GM03348 (cell line): ENCODE results near the gene LEPROT.

Source experiments
- DNase-seq: peaks from one replicate; pipeline ENCODE4 v3.0.0; 2012; ENCODE audit warnings: low spot score

The LEPROT gene

DNA sequence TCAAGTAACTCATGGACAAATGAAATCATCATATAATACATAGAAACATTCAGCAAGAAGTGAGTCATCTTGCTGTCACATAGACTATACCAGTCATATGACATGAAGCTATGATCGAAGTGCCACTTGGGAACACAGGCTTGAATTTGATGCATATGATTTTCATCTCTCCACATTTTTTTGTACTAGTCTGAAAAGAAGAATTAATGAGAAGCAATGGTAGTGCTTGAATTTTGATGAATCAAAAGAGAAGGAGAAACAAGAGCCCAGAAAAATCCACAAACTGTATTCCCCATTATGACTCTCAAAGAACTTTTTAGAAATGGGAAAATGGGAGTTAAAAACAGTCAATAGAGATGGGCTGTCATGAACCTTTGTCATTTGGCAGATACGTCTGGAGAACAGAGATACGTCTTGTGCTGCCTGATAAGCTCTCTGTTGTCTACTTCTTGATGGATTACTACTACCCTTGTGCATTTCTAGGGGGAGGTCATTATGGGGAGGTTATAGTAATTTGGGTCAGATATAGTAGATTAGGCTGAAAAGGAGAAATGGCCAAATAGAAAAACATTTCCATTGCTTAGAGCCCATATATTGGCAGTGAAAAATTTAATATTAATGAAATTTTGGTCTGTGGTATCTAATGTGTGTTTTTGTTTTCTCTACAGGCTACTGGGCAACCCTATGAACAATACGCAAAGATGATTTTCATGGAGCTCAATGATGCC, 8.0 kb upstream of the LEPROT start:
- no peak for DNase-seq

DNA sequence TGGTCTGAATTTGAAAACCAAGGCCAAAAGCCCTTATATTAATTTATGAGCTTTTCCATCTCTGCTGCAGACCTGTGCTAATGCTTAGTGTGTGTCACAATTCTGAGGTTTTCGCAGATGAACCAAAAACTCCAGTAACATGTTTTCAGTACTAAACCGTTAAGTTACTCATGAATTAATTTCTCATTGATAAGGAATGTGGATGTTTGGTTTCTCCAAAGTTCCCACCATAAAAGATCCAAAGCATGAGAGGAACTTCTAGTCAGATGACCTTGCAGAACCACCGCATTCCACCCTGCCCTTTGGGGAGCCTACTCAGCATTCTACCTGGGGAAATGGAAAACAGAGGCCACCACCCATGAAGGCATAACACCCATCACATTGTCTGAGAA, 7.5 kb upstream of the LEPROT start:
- DNase-seq = no peak

DNA sequence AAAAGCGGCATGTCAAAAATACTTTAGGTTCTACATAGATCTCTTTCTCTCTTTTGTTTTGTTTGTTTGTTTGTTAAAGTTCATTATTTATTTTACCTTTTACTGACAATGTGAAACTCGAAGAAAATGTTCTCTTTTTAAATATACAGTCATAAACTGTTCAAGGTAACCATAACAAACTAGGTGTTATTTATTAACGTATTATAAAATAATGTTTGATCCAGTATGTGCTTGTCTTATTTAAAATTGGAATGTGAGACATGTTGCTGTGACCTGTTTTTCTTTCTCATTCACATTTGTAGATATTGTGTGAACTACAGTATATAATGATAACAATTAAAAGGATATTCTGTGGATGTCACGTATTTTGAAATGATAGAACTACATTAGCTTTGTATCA, 5.9 kb upstream of the LEPROT start:
- no peak for DNase-seq

DNA sequence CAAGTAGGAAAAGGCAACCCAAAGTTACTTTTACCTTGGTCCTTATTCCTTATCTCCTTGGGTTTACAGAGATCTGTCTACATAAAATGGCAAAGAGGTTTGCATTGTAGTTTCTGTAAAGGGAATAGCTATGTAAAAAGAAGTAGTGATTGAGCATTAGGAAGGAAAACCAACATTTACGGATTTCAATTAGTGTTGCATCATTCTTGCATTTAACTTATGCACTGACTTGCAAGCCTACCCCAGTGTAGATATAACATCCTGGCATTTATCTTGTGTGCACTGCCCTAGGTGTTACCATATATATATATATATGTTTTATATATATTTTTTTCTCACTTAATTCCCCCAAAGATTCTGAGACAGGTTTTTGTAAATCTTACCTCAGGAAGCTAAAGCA, 3.7 kb upstream of the LEPROT start:
- DNase-seq = no peak

DNA sequence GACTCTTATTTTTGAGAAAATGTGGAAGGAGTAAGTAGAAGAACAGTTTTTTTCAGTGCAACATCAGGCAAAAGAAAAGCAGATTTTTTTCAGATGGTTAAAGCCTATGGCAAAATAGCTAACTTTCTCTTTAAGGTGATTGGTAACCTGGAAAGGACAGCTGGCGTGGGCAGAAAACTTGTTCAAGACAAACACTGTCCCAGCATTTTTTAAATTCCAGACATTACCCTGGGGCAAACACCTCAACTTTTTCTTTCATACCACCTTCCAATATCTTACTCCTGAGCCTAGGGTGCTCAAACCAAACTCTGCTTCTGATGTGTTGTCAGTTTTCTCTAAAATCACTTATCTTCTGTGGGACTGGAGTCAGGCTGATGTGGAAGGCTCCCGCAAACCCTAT, 2.7 kb upstream of the LEPROT start:
- DNase-seq = no peak

DNA sequence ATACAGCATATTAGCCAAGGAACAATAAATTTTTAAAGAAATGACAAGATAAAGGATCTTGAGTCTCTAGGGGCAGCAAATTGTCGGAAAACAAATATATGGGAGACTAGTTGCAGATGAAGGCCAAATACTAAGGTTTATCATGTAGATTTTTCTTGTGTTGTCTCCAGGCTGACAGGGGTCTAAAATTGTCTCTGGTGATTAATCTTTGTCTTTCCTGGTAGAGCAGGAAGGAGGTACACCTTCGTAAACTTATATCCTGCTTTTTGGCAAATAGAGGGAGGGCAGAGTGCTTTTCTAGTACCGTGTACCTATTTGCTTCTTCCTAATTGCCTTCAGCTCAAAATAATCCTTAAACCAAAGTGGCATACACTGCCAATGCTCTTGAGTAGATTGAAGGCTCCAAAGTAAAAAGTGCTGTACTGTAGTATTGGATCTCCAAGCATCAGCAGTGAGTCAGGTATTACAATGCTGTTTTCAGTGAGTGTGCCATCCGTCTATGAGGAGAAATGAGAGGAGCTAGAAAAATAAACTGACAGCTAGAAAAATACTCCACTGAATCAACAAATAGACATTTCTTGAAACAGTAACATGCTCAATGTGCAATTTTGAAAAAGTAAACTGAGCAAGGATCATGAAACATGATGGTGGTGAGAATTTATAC, 1.8 kb upstream of the LEPROT start:
- DNase-seq = no peak

DNA sequence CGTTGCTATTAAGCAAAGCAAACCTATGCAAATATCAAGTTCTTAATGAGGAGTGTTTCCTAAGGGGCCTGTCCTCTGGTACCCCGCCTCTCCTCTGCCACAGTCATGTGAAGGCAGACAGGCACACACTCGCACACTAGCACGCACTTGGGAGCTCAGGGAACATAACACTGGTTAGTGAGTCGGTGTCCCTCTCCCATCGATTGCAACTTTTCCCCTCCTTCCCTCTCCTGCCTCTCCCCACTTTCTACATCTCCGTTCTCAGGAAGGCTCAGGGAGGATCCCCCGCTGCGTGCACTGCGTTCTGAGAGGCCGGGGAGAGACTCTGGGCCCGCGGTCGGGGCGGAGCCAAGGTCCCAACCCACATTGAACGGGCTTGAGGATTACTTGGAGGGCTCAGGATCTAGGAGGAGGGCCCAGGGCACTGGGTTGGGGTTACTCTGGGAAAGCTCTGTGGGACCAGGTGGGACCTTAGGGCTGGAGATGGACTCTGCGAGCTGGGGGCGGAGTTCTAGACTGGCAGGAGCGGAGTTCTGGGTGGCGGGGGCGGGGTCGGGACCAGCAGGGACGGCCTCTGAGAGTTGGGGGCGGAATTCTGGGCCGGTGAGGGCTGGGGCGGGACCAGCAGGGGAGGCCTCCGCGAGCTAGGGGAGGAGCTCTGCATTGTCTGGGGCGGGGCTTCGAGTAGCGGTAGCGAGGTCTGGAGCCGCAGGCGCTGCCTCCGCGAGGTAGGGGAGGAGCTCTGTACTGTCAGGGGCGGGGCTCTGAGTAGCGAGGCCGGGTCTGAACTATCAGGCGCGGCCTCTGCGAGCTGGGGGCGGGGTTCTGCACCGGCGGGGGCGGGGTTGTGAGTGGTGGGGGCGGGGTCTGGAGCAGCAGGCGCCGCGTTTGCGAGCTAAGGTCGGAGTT, 533 bp upstream of the LEPROT start:
- DNase-seq = peak; percentile 98

DNA sequence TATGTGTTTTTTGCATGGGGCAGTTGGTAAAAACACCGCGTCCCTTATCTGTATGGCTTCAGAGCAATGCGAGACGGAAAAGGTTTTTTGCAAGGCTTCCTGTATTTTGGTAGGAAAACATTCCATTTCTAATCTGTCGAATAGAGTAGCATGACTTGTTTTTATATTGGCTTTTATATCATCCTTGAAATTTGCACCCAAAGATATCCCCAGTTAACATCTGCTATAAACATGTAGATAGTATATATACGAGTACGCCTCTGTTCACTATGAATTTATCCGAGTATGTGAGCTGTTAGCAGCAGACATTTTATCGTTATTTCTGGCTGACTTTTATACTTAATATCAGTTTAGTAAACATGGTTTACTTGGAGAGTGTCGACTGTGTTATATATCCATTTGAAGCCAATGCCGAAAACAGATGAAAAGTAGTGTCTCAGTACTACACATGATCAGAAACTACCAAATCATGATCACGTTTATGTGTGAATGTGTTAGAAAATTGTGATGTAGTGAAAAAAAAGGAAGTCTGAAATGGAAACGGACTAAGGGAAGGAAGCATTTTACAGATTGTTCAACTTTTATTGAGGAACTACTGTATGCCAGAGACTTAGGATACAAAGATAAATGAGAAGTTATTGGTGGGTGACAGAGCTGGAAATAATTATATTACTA, 1.0 kb downstream of the LEPROT start:
- no peak for DNase-seq

DNA sequence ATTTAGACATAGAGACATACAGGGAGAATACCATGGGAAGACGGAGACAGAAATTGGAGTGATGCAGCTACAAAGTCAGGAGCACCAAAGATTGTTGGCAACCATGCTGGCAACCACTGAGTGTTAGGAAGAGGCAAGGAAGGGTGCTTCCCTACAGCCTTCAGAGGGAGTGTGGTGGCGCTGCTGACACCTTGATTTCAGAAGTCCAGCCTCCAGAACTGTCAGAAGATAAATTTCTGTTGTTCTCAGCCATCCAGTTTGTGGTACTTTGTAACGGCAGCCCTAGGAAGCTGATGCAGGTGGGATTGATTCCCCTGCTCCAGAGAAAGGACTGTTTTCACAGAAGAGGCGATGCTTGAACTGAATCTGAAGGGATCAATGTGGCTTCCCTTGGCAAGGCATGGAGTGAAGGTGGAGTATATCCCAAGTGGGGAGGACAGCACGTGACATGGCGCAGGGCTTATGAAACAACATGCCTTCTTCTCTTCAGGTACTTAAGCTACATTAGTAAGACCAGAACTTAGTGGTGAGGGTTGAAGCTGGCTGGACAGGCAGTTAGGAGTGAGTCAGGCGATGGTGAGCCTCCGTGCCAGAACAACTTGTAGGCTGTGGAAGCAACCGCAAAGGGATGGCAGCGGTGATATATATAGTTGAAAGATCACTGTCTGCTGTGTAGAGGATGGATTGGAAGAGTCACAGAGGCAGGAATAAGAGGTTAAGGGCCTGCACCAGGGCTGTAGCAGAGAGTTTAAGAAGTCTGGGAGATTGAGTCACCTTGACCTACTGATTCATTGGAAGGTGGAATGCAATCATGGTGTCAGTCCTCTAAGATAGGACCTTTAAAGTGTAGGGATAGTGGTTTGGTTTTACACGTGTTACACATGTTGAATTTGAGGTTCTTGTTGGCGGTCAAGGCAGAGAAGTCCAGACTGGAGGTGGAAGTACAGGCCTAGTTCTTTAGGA, 2.1 kb downstream of the LEPROT start:
- DNase-seq = no peak

DNA sequence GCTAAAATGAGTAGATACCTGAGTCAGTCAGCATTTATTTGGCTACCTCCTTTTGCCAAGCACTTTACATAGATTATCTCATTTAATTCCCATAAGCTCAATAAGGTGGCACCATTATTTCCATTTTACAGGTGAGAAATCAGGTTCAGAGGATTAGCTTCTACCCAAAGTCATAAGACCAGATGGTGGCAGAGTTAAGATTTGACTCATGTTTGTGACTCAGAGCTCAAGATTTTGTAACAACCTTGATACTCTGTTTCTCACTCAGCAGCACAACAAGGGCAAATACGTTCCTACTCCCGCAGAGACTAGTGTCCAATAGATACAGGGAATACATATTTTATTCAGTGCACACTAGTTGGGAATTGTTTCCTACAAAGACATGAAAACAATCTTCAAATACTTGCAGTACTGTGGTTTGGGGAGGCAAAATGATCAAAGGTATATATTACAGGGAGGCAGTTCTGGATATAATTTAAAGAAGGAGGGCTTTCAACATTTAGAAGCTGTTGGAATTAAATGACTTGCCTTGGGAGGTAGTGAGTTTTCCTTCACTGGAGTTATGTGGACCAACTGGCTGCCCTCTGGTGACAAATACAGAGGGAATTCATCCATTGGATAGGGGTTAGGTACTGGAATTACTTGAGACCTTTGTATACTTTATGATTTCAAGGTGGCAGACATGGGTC, 3.6 kb downstream of the LEPROT start:
- DNase-seq = peak; percentile 62

DNA sequence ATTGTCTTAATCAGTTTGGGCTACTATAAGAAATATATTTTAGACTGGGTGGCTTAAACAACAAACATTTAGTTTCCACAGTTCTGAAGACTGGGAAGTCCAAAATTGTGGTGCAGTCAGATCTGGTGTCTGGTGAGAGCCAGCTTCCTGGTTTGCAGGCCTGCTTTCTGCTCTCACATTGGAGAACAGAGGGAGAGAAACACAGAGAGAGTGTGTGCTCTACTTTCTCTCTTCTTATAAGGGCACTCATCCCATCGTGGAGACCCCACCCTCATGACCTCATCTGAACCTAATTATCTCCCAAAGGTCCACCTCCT, 4.1 kb downstream of the LEPROT start:
- DNase-seq = no peak

DNA sequence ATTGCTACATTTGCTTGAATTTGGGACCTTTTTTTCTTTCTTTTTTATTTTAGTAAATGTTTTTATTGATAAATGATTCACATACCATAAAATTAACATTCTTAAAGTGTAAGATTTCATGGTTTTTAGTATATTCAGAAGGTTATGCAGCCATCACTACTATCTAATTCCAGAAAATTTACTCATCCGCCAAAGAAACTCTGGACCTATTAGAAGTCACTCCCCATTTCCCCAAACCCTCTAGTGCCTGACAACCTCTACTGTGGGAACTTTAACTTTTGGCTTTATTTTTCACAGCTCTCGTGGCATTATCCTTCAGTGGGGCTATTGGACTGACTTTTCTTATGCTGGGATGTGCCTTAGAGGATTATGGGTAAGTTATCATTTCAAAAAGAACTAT, 4.5 kb downstream of the LEPROT start:
- DNase-seq = no peak

DNA sequence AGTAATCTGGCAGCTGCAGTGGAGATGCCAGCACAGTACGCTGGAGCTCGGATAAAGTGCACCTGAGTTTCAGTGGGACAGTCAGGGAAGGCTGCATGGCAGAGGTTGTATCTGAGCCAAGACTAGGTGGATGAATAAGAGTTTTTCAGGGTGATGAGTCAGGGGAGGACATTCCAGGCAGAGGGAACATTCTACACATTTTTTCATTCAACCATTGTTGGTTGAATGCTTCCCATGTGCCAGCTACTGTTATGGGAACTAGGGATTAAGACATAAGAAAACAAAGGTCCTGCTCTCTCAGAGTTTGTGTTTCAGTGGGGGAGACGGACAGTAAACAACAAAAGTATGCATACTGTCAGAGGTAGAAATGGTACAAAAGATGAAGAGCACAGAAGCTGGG, 5.2 kb downstream of the LEPROT start:
- DNase-seq = peak; percentile 74

DNA sequence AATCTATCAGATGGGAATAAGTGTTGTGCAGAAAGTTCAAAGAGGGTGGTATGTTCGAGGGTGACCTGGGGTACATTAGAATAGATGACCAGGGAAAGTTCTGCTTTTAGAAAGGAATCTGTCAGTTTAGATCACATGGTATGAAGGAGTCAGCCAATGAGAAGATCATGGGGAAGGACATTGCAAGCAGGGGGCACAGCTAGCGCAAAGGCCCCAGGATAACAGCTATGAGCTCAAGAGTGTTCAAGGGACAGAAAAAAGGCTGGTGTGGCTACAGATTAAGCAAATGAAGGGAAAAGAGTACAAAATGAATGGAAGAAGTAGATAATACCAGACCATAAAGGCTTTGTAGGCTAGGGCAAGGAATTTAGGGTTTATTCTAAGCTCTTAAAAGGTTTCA, 8.6 kb downstream of the LEPROT start:
- no peak for DNase-seq

DNA sequence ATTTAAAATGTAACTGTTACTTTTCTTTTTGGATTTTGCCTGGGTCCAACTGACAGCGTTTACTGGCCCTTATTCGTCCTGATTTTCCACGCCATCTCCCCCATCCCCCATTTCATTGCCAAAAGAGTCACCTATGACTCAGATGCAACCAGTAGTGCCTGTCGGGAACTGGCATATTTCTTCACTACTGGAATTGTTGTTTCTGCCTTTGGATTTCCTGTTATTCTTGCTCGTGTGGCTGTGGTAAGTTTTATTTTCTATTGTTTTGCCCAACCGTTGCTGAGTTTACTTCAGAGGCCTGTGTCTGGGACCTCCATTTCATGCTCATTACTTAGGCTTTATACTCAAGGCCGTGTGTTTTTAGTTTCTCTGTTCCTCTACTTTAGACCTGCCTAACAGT, 9.3 kb downstream of the LEPROT start:
- DNase-seq = peak; percentile 57

DNA sequence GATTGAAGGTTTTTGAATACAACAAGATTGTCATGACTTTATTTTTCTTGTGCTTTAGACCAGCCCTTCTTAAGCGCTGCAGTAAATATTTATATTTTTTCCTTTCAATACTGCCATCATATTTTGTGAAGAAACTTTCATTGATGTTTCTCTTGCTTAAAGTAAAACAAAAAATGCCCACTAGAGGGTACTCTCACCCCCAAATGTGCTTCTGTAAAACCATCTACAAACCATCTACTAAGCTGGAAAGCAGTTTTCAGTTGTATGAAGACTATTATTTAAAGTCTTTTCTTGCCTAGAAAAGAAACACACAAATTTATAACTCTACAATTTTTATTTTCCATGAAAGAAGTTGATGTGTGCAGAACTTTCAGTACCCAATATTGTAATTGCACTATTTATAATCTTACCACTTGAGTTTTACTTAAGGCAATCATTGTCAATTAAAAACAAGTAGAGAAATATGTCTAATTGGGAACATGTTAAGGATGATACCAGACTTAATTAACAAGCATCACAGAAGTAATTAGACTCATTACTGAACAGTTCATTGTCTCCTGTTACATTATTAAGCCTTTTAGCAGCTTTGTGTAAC, 10.7 kb downstream of the LEPROT start:
- peak; percentile 41 for DNase-seq

DNA sequence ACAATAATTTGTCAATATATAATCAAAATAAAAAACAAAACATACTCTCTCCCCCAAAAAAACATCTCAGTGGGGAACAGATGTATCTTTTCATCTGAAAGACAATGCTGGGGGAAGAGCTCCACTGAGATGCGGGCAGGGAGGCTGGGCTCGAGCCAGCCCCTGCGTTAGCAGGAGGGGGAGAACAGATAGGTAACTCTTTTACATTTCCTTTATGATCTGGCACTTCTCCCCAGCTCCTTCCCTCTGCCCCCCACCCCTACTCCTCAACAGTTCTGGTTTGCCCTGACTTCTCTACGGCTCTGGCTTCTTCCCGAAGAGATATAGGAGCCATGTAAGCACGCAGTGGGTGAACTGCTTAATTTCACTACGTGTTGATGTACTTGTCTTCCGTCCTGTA, 12.4 kb downstream of the LEPROT start:
- no peak for DNase-seq

DNA sequence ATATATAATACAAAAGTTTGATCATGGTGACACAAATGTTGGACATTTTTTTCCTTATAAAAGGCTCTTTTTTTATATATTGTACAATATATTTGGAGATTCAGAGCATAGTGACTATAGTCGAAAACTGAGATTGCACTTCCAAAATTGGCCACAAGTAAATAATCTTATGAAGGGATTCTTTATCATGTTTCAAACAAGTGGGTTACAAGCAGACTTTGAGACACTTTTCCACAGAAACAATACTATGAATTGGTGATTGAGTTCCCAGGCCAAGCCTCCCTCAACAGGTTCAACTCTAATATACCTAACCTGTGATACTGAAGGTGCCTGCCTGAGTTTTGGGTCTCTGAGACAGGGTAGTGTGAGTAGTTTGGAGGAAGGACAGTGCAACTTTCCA, 13.8 kb downstream of the LEPROT start:
- DNase-seq = no peak

DNA sequence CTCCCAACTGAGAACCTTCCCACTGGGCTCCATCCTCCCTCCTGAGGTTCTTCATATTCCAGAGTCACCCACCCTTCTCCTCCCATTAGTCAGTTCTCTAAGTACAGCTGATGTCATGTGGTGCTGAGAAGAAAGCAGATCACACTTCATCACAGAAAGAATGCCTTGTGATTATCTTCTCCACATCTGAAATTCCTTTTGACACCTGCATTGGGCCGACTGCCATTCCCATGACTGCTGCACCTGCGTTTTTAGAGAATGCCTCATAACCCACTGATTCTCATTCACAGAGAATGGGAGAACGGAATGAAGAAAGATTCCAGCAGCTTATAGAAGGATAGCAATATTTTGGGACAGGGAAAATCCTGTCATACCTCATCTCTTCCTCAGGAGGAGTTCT, 14.3 kb downstream of the LEPROT start:
- no peak for DNase-seq

DNA sequence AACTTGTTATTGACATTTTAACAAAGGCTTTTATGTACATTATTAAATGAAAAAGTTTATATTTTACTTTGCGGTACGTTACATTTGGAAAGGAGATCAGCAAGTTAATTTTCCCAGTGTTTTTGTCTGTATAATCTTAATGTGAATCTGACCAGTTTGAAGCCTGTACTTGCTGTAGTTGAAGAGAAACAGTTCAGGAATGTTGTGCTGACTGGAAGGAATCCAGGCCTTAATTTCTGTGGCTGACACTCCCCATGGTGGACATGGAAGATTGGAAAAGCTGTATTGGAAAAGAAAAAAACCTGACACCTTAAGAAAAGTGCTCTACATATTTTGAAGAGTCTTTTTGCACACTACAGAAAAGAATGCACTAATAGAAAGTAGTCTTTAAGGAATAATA, 15.5 kb downstream of the LEPROT start:
- DNase-seq = peak; percentile 79
